GM18505 (cell line): ENCODE data around the gene IGFBP7.

Source experiments
- ATAC-seq: cut with Tn5 transposase; IDR thresholded peaks from one replicate; pipeline ENCODE4 v1.9.1; 2021; ENCODE audit not compliant: unreplicated experiment
- POLR2A ChIP-seq: IDR thresholded peaks from 4 replicates; pipeline ENCODE4 v1.6.1; 2011; ENCODE audit warnings: borderline replicate concordance; ENCODE audit not compliant: insufficient read depth, insufficient read length; ENCODE audit errors: extremely low read depth

Gene IGFBP7

DNA sequence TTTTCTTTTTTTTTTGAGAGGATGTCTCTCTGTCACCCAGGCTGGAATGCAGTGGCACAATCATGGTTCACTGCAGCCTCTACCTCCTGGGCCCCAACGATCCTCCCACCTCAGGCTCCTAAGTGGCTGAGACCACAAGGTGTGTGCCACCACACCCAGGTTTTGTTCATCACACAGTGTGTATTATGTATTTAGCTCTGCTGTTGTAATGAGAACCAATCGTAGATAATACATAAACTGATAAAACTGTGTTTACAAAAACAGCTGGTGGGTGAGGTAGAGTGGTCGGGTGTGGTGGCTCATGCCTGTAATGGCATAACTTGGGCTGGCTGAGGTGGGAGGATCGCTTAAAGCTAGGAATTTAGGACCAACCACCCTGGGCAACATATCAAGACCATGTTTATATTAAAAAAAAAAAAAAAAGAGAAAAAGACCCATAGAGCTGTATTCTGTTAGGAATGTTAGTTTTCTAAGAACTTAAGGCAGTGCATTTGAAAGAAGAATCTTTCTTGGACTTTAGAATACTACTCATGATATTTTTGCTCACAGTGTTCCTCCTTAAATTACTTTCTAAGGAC is 96.6 kb downstream of the IGFBP7 start:
- ATAC-seq = no peak
- TF ChIP-seq POLR2A = no peak

DNA sequence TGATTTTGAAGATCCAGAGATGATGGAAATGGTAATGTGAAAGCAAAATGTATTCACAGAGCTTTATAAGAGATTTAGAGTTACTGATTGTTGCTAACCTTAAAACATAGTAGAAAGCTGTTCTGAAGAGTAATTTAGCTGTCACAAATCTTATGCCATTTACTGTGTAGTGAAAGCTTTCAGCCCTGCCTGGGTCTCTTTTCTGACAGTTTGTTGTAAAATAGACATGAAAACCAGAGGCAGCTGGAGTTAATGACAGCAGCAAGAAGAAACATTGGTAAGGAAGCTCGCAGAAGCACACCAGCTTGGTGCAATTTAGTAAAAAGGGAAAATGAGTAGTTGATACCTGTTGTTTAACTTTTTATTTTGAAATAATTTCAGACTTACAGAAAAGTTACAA is 110.4 kb downstream of the IGFBP7 start:
- ATAC-seq = no peak
- TF ChIP-seq POLR2A = no peak

DNA sequence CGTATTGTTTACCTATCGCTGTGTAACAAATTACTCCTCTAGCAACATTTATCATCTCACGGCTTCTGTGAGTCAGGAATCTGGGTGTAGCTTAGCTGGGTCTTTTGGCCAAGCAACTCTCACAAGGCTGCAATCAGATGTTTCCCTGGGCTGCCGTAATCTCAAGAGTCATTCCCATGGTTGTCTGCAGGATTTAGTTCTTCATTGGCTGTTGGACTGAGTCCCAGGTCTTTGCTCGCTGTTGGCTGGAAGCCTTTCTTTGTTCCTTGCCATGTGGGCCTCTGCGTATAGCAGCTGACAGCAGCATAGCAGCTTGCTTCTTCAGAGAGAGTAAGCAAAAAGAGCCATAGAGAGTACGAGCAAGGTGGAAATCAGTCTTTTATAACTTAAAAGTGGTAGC is 114.7 kb downstream of the IGFBP7 start:
- no peak for ATAC-seq
- no peak for TF ChIP-seq POLR2A

DNA sequence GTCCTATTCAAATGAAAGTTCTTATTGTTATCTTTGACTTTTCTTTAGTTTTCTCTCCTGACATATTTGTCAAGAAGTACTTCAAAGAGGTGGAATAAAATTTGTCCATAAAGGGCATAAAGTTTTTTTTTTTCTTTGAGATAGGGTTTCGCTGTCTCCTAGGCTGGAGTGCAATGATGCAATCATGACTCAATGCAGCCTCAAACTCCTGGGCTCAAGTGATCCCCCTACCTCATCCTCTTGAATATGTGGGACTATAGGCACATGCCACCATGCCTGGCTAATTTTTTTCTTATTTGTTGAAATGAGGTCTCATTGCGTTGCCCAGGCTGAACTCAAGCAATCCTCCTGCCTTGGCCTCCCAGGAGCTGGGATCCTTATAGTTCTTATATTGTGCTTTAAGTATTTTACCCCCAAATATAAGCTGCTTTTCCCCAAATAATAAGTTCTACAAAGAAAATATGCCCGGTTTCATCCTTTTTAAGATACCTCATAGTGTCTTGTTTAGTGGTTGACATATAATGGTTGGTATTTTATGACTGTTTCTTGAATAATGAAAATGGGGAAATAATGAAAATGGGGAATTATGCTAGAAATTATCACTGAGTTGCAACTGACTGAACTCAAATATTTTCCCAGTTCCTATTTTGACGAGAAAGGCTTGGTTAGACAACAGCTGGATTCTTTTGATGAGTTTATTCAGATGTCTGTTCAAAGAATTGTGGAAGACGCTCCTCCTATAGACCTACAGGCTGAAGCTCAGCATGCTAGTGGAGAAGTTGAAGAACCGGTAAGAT is 119.9 kb downstream of the IGFBP7 start:
- no peak for ATAC-seq
- no peak for TF ChIP-seq POLR2A

DNA sequence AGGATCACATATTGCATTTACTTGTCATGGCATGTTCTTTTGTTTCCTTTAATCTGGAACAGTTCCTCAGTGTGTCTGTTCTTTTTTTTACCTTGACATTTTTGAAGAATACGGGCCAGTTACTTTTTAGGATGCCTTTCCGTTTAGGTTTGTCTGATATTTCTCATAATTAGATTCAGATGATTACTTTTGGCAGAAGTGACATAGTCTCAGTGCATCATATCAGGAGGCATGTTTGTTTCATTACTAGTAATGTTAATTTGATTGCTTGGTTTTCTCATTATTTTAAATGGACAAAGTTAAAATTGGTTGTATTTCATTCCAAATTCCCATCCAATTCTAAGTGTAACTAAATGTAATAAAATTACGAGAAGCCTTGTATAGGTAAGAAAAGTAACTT is 123.2 kb downstream of the IGFBP7 start:
- no peak for ATAC-seq

DNA sequence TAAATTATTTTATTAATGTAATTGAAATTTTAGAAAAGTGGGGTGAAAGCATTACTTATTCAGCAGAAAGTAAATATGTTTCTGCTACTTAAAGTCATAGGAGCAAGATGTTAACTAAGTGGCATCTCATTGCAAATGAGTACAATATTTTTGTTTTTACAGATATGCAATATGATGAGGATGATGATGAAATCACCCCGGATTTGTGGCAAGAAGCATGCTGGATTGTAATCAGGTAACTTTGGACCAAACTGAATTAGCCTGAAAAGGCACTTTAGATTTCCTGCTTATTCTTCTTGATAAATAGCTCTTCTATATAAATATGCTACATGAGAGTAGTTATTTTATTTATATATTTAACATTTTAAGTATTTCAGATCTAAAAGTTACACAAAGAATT is 124.0 kb downstream of the IGFBP7 start:
- ATAC-seq = no peak
- no peak for TF ChIP-seq POLR2A

More for the DNA sequence above, 123.2 kb downstream of the IGFBP7 start:
- TF ChIP-seq POLR2A = no peak

DNA sequence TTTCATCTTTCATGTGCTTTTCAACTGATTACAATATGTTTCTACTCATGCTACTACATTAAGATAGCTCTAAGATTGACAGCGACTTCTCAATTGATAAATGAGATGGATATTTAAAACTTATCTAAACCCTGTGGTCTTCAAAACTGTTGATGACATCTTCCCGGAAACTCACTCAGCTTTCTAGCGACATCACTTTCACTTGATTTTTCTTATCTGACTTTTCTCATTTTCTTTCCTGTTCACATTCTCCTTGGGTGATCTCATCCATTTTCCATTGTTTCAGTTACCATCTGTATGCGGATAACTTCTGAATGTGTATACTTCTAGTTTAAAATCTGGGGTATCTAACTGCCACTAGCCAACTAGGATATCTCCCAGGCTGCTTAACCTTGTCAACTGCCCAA is 128.4 kb downstream of the IGFBP7 start:
- TF ChIP-seq POLR2A = no peak
- ATAC-seq = no peak
